Measurements from ENCODE around the gene SAMD5. TPM values are rescaled to one million over a fixed set of nuclear protein-coding genes. Genes with fewer than 3 reads are reported as not detected.

Gene SAMD5
- total and polyA plus RNA-seq, 2 experiments from 2014 or later: not detected

GRCh38 chr6:147508866-147509608 is 547 bp downstream of the SAMD5 start:
- TF ChIP-seq EZH2phosphoT487 (IDR thresholded peaks at IDR 0.05; ENCODE audit: insufficient read depth, low read depth) (no peak), EZH2 (IDR thresholded peaks at IDR 0.05; ENCODE audit: insufficient read depth, poor library complexity, severe bottlenecking) (no peak)
- H3K9me2 ChIP-seq (ENCODE audit: insufficient read depth): no peaks in the 10 kb centered on the region
- peak overlapping the region; percentile 88 for H3K4me2 ChIP-seq (ENCODE audit: unreplicated experiment)
- H3K9me3 ChIP-seq (ENCODE audit: low read depth): no peaks in the 10 kb centered on the region
- peak overlapping the region; percentile 73 for H3K4me3 ChIP-seq
- H3F3A ChIP-seq (ENCODE audit: insufficient read depth): no peaks in the 10 kb centered on the region
- no peaks in the 10 kb centered on the region; the same call in 1 of the 2 replicates for H3K4me1 ChIP-seq (ENCODE audit: insufficient read depth)
- no peak overlapping the region for H3K9ac ChIP-seq
- no peaks in the 10 kb centered on the region for H3K79me2 ChIP-seq (ENCODE audit: insufficient read depth)
- H4K20me1 ChIP-seq (ENCODE audit: insufficient read depth): no peaks in the 10 kb centered on the region
- H3K36me3 ChIP-seq (ENCODE audit: low read depth): no peaks in the 10 kb centered on the region
- no peak for DNase-seq
- H3K27me3 ChIP-seq (replicated peaks; ENCODE audit: insufficient read depth): peaks cover 46% of the 10 kb centered on the region
- no peak overlapping the region for H3K27ac ChIP-seq
- in situ Hi-C loops (cut with MboI): loop anchor here (10.0 kb wide), 2 partner anchors 646 to 736 kb away; no protein-coding TSS in a partner anchor
- WGBS, 2 experiments (ENCODE audit: low coverage in 1 of 2, low lambda C conversion rate in 2 of 2, missing lambda C conversion rate in 2 of 2): 6 to 7% methylated on average over 53 to 63 of the region's 73 CpGs
- peak overlapping the region; percentile 89 for H2AFZ ChIP-seq

- Histone ChIP-seq H2AFZ (no peak overlapping the region), H3K9me2 (ENCODE audit: insufficient read depth) (no peaks in the 10 kb centered on the region), H3K4me1 (ENCODE audit: insufficient read depth) (no peaks in the 10 kb centered on the region; the same call in 1 of the 2 replicates), H3K36me3 (ENCODE audit: low read depth) (no peaks in the 10 kb centered on the region), H3K27ac (no peak overlapping the region), H3K9ac (no peak overlapping the region), H3F3A (ENCODE audit: insufficient read depth) (no peaks in the 10 kb centered on the region), H3K9me3 (ENCODE audit: low read depth) (no peaks in the 10 kb centered on the region), H3K4me2 (ENCODE audit: unreplicated experiment) (no peak overlapping the region), H3K79me2 (ENCODE audit: insufficient read depth) (no peaks in the 10 kb centered on the region), H3K4me3 (no peak overlapping the region), H3K27me3 (replicated peaks; ENCODE audit: insufficient read depth) (peaks cover 40% of the 10 kb centered on the region), H4K20me1 (ENCODE audit: insufficient read depth) (no peaks in the 10 kb centered on the region)
- DNase-seq: no peak
- WGBS, 2 experiments (ENCODE audit: low coverage in 1 of 2, low lambda C conversion rate in 2 of 2, missing lambda C conversion rate in 2 of 2): 75 to 76% methylated on average over 7 of the region's 7 CpGs
- TF ChIP-seq EZH2phosphoT487 (IDR thresholded peaks at IDR 0.05; ENCODE audit: insufficient read depth, low read depth) (no peak), EZH2 (IDR thresholded peaks at IDR 0.05; ENCODE audit: insufficient read depth, poor library complexity, severe bottlenecking) (no peak)
- in situ Hi-C loops (cut with MboI): loop anchor here (10.0 kb wide), 2 partner anchors 645 to 735 kb away; no protein-coding TSS in a partner anchor
Measured at GRCh38 chr6:147509891-147510290, 1.4 kb downstream of the SAMD5 start.

- no peaks in the 10 kb centered on the region for H3K9me3 ChIP-seq (ENCODE audit: low read depth)
- H3K9me2 ChIP-seq (ENCODE audit: insufficient read depth): no peaks in the 10 kb centered on the region
- no peak for DNase-seq
- no peak overlapping the region for H2AFZ ChIP-seq
- 70 to 78% methylated on average over 5 of the region's 5 CpGs for WGBS, 2 experiments (ENCODE audit: low coverage in 1 of 2, low lambda C conversion rate in 2 of 2, missing lambda C conversion rate in 2 of 2)
- no peaks in the 10 kb centered on the region for H3K36me3 ChIP-seq (ENCODE audit: low read depth)
- TF ChIP-seq EZH2phosphoT487 (IDR thresholded peaks at IDR 0.05; ENCODE audit: insufficient read depth, low read depth): no peak
- no peak for TF ChIP-seq EZH2 (IDR thresholded peaks at IDR 0.05; ENCODE audit: insufficient read depth, poor library complexity, severe bottlenecking)
- no peak overlapping the region for H3K9ac ChIP-seq
- no peaks in the 10 kb centered on the region; the same call in 1 of the 2 replicates for H3K4me1 ChIP-seq (ENCODE audit: insufficient read depth)
- no peak overlapping the region for H3K4me2 ChIP-seq (ENCODE audit: unreplicated experiment)
- H3K79me2 ChIP-seq (ENCODE audit: insufficient read depth): no peaks in the 10 kb centered on the region
- in situ Hi-C loops (cut with MboI): no loop called here
- H3K27me3 ChIP-seq (replicated peaks; ENCODE audit: insufficient read depth): peaks cover 34% of the 10 kb centered on the region
- H4K20me1 ChIP-seq (ENCODE audit: insufficient read depth): no peaks in the 10 kb centered on the region
- no peaks in the 10 kb centered on the region for H3F3A ChIP-seq (ENCODE audit: insufficient read depth)
- no peak overlapping the region for H3K4me3 ChIP-seq
- H3K27ac ChIP-seq: no peak overlapping the region
Measured at GRCh38 chr6:147510929-147511590, 2.6 kb downstream of the SAMD5 start.

- H3F3A ChIP-seq (ENCODE audit: insufficient read depth): no peaks in the 10 kb centered on the region
- H3K27ac ChIP-seq: no peak overlapping the region
- H3K36me3 ChIP-seq (ENCODE audit: low read depth): no peaks in the 10 kb centered on the region
- H3K4me2 ChIP-seq (ENCODE audit: unreplicated experiment): no peak overlapping the region
- no peak for DNase-seq
- peaks cover 20% of the 10 kb centered on the region for H3K27me3 ChIP-seq (replicated peaks; ENCODE audit: insufficient read depth)
- no peak overlapping the region for H2AFZ ChIP-seq
- H3K9me3 ChIP-seq (ENCODE audit: low read depth): no peaks in the 10 kb centered on the region
- no peaks in the 10 kb centered on the region for H4K20me1 ChIP-seq (ENCODE audit: insufficient read depth)
- no peaks in the 10 kb centered on the region for H3K4me1 ChIP-seq (ENCODE audit: insufficient read depth)
- in situ Hi-C loops (cut with MboI): no loop called here
- H3K4me3 ChIP-seq: no peak overlapping the region
- H3K79me2 ChIP-seq (ENCODE audit: insufficient read depth): no peaks in the 10 kb centered on the region
- H3K9ac ChIP-seq: no peak overlapping the region
- TF ChIP-seq EZH2 (IDR thresholded peaks at IDR 0.05; ENCODE audit: insufficient read depth, poor library complexity, severe bottlenecking): no peak
- no peak for TF ChIP-seq EZH2phosphoT487 (IDR thresholded peaks at IDR 0.05; ENCODE audit: insufficient read depth, low read depth)
- 0 to 3% methylated on average over 2 of the region's 2 CpGs for WGBS, 2 experiments (ENCODE audit: low coverage in 1 of 2, low lambda C conversion rate in 2 of 2, missing lambda C conversion rate in 2 of 2)
- H3K9me2 ChIP-seq (ENCODE audit: insufficient read depth): no peaks in the 10 kb centered on the region
Measured at GRCh38 chr6:147514831-147515230, 6.3 kb downstream of the SAMD5 start.
